ENCODE results near the gene DAAM1. TPM values are rescaled to one million over a fixed set of nuclear protein-coding genes. Genes with fewer than 3 reads are reported as not detected.
A peak's percentile ranks its signal among the peaks of the same experiment; 100 is the strongest.

Gene DAAM1
- total RNA-seq, 2 experiments from 2014 or later, result 11.3 to 11.7 TPM

- Mint-ChIP-seq H3K27me3 (no peaks in the 10 kb centered on the region), H3K27ac (no peak overlapping the region), H3K36me3 (ENCODE audit: low read depth) (no peaks in the 10 kb centered on the region), H3K4me3 (no peak overlapping the region), H3K9me3 (ENCODE audit: low read depth) (peaks cover 1% of the 10 kb centered on the region), H3K4me1 (peaks cover 19% of the 10 kb centered on the region)
- CTCF ChIA-PET, result interaction anchor here (0.6 to 1.5 kb wide), 3 partner anchors 9 to 60 kb away, joined by 3 to 4 read pairs (median 3); no protein-coding TSS in a partner anchor
- no peak for ATAC-seq
- POLR2A ChIA-PET, result no interaction called here
- intact Hi-C loops (cut with DNase I, micrococcal nuclease), result loop anchor here (1.0 to 5.0 kb wide), 3 partner anchors 9 to 88 kb away; partner anchors contain the start of gene DAAM1 (in 2 of the 2)
- no peak for DNase-seq
These were observed 86.5 kb downstream of the DAAM1 start for GRCh38 chr14:59274991-59275391.

- ChIA-PET POLR2A (no interaction called here), CTCF (interaction anchor here (0.7 kb wide), 1 partner anchor 60 kb away, joined by 3 read pairs; no protein-coding TSS in a partner anchor)
- no peaks in the 10 kb centered on the region for H3K36me3 Mint-ChIP-seq (ENCODE audit: low read depth)
- H3K27ac Mint-ChIP-seq, result no peak overlapping the region
- DNase-seq, result no peak
- H3K27me3 Mint-ChIP-seq, result no peaks in the 10 kb centered on the region
- peak; percentile 79 for ATAC-seq
- peaks cover 19% of the 10 kb centered on the region for H3K4me1 Mint-ChIP-seq
- intact Hi-C loops (cut with DNase I, micrococcal nuclease), result loop anchor here (1.0 to 5.0 kb wide), 3 partner anchors 9 to 88 kb away; partner anchors contain the start of gene DAAM1 (in 2 of the 2)
- H3K4me3 Mint-ChIP-seq, result no peak overlapping the region
- peaks cover 1% of the 10 kb centered on the region for H3K9me3 Mint-ChIP-seq (ENCODE audit: low read depth)
These were observed 87.2 kb downstream of the DAAM1 start for GRCh38 chr14:59275668-59276067.

GRCh38 chr14:59276235-59276634, 87.8 kb downstream of the DAAM1 start:
- ChIA-PET POLR2A (no interaction called here), CTCF (no interaction called here)
- no peak overlapping the region for H3K27ac Mint-ChIP-seq
- intact Hi-C loops (cut with DNase I, micrococcal nuclease), result loop anchor here in 1 of 2 experiments (5.0 kb wide), 1 partner anchor 89 kb away; the partner anchor contains the start of gene DAAM1
- H3K36me3 Mint-ChIP-seq (ENCODE audit: low read depth), result peaks cover 5% of the 10 kb centered on the region
- no peak for ATAC-seq
- no peaks in the 10 kb centered on the region for H3K27me3 Mint-ChIP-seq
- H3K4me3 Mint-ChIP-seq, result no peak overlapping the region
- peaks cover 1% of the 10 kb centered on the region for H3K9me3 Mint-ChIP-seq (ENCODE audit: low read depth)
- H3K4me1 Mint-ChIP-seq, result peaks cover 19% of the 10 kb centered on the region
- no peak for DNase-seq

- DNase-seq, result no peak
- ATAC-seq, result peak; percentile 50
- intact Hi-C loops (cut with DNase I, micrococcal nuclease), result loop anchor here in 1 of 2 experiments (5.0 kb wide), 1 partner anchor 90 kb away; the partner anchor contains the start of gene DAAM1
- Mint-ChIP-seq H3K27ac (no peak overlapping the region), H3K36me3 (ENCODE audit: low read depth) (peaks cover 6% of the 10 kb centered on the region), H3K27me3 (no peaks in the 10 kb centered on the region), H3K4me3 (no peak overlapping the region), H3K9me3 (ENCODE audit: low read depth) (peaks cover 1% of the 10 kb centered on the region), H3K4me1 (peaks cover 19% of the 10 kb centered on the region)
- ChIA-PET POLR2A (no interaction called here), CTCF (no interaction called here)
These were observed 89.2 kb downstream of the DAAM1 start for GRCh38 chr14:59277659-59278058.

GRCh38 chr14:59278111-59278510, 89.6 kb downstream of the DAAM1 start:
- Mint-ChIP-seq H3K9me3 (ENCODE audit: low read depth) (peaks cover 1% of the 10 kb centered on the region), H3K27me3 (no peaks in the 10 kb centered on the region), H3K36me3 (ENCODE audit: low read depth) (peaks cover 6% of the 10 kb centered on the region), H3K4me1 (peaks cover 19% of the 10 kb centered on the region), H3K27ac (no peak overlapping the region), H3K4me3 (no peak overlapping the region)
- ChIA-PET CTCF (no interaction called here), POLR2A (no interaction called here)
- intact Hi-C loops (cut with DNase I, micrococcal nuclease), result loop anchor here in 1 of 2 experiments (5.0 kb wide), 1 partner anchor 91 kb away; the partner anchor contains the start of gene DAAM1
- DNase-seq, result no peak
- ATAC-seq, result no peak

GRCh38 chr14:59280961-59281360, 92.5 kb downstream of the DAAM1 start:
- H3K27ac Mint-ChIP-seq, result no peak overlapping the region
- peaks cover 6% of the 10 kb centered on the region for H3K4me1 Mint-ChIP-seq
- peaks cover 10% of the 10 kb centered on the region for H3K9me3 Mint-ChIP-seq (ENCODE audit: low read depth)
- no peaks in the 10 kb centered on the region for H3K27me3 Mint-ChIP-seq
- intact Hi-C loops (cut with DNase I, micrococcal nuclease), result no loop called here
- DNase-seq (no peak), ATAC-seq (no peak)
- ChIA-PET CTCF (no interaction called here), POLR2A (no interaction called here)
- peaks cover 16% of the 10 kb centered on the region for H3K36me3 Mint-ChIP-seq (ENCODE audit: low read depth)
- no peak overlapping the region for H3K4me3 Mint-ChIP-seq

- ChIA-PET POLR2A (no interaction called here), CTCF (interaction anchor here (0.6 kb wide), 1 partner anchor 23 kb away, joined by 3 read pairs; no protein-coding TSS in a partner anchor)
- intact Hi-C loops (cut with DNase I, micrococcal nuclease), result no loop called here
- ATAC-seq (no peak), DNase-seq (no peak)
- H3K4me3 Mint-ChIP-seq, result no peak overlapping the region
- peaks cover 16% of the 10 kb centered on the region for H3K36me3 Mint-ChIP-seq (ENCODE audit: low read depth)
- no peak overlapping the region for H3K27ac Mint-ChIP-seq
- H3K27me3 Mint-ChIP-seq, result no peaks in the 10 kb centered on the region
- H3K4me1 Mint-ChIP-seq, result no peaks in the 10 kb centered on the region
- peaks cover 10% of the 10 kb centered on the region for H3K9me3 Mint-ChIP-seq (ENCODE audit: low read depth)
These were observed 93.3 kb downstream of the DAAM1 start for GRCh38 chr14:59281609-59282377.

GRCh38 chr14:59282378-59282765, 93.9 kb downstream of the DAAM1 start:
- H3K4me1 Mint-ChIP-seq, result no peaks in the 10 kb centered on the region
- H3K4me3 Mint-ChIP-seq, result no peak overlapping the region
- no peaks in the 10 kb centered on the region for H3K27me3 Mint-ChIP-seq
- H3K36me3 Mint-ChIP-seq (ENCODE audit: low read depth), result peaks cover 16% of the 10 kb centered on the region
- no peak for ATAC-seq
- H3K27ac Mint-ChIP-seq, result no peak overlapping the region
- H3K9me3 Mint-ChIP-seq (ENCODE audit: low read depth), result peaks cover 10% of the 10 kb centered on the region
- intact Hi-C loops (cut with DNase I, micrococcal nuclease), result no loop called here
- no peak for DNase-seq
- POLR2A ChIA-PET, result no interaction called here
- CTCF ChIA-PET, result no interaction called here

- Mint-ChIP-seq H3K9me3 (ENCODE audit: low read depth) (peaks cover 10% of the 10 kb centered on the region), H3K36me3 (ENCODE audit: low read depth) (peaks cover 16% of the 10 kb centered on the region), H3K27me3 (no peaks in the 10 kb centered on the region), H3K27ac (no peak overlapping the region), H3K4me3 (no peak overlapping the region), H3K4me1 (no peaks in the 10 kb centered on the region)
- ChIA-PET CTCF (no interaction called here), POLR2A (no interaction called here)
- intact Hi-C loops (cut with DNase I, micrococcal nuclease), result no loop called here
- ATAC-seq, result no peak
- no peak for DNase-seq
These were observed 94.9 kb downstream of the DAAM1 start for GRCh38 chr14:59283361-59283760.

GRCh38 chr14:59284059-59284458, 95.6 kb downstream of the DAAM1 start:
- Mint-ChIP-seq H3K36me3 (ENCODE audit: low read depth) (peaks cover 17% of the 10 kb centered on the region), H3K9me3 (ENCODE audit: low read depth) (peaks cover 10% of the 10 kb centered on the region), H3K27ac (no peak overlapping the region), H3K27me3 (no peaks in the 10 kb centered on the region), H3K4me3 (no peak overlapping the region), H3K4me1 (no peaks in the 10 kb centered on the region)
- intact Hi-C loops (cut with DNase I, micrococcal nuclease), result no loop called here
- ChIA-PET POLR2A (interaction anchor here (0.6 kb wide), 1 partner anchor 764 kb away, joined by 3 read pairs; no protein-coding TSS in a partner anchor), CTCF (interaction anchor here (0.6 to 1.5 kb wide), 2 partner anchors 10 to 160 kb away, joined by 3 to 4 read pairs; no protein-coding TSS in a partner anchor)
- DNase-seq, result no peak
- ATAC-seq, result no peak

GRCh38 chr14:59292028-59292427, 103.6 kb downstream of the DAAM1 start:
- CTCF ChIA-PET, result interaction anchor here (1.2 kb wide), 1 partner anchor 44 kb away, joined by 3 read pairs; no protein-coding TSS in a partner anchor
- Mint-ChIP-seq H3K36me3 (ENCODE audit: low read depth) (peaks cover 13% of the 10 kb centered on the region), H3K27ac (no peak overlapping the region), H3K27me3 (no peaks in the 10 kb centered on the region), H3K4me3 (no peak overlapping the region), H3K4me1 (peaks cover 10% of the 10 kb centered on the region), H3K9me3 (ENCODE audit: low read depth) (no peaks in the 10 kb centered on the region)
- POLR2A ChIA-PET, result no interaction called here
- DNase-seq, result no peak
- intact Hi-C loops (cut with DNase I, micrococcal nuclease), result no loop called here
- ATAC-seq, result no peak

Measured in activated CD4-positive, alpha-beta T cell treated with anti-CD3 and anti-CD28 coated beads for 36 hours (primary cell).